HG02870 (cell line): Measurements from ENCODE around the gene C1orf159.

Source experiments
- ATAC-seq: cut with Tn5 transposase; IDR thresholded peaks from one replicate; pipeline ENCODE4 v1.9.1; 2021; ENCODE audit warnings: mild to moderate bottlenecking, moderate library complexity; ENCODE audit not compliant: unreplicated experiment

Gene C1orf159

DNA sequence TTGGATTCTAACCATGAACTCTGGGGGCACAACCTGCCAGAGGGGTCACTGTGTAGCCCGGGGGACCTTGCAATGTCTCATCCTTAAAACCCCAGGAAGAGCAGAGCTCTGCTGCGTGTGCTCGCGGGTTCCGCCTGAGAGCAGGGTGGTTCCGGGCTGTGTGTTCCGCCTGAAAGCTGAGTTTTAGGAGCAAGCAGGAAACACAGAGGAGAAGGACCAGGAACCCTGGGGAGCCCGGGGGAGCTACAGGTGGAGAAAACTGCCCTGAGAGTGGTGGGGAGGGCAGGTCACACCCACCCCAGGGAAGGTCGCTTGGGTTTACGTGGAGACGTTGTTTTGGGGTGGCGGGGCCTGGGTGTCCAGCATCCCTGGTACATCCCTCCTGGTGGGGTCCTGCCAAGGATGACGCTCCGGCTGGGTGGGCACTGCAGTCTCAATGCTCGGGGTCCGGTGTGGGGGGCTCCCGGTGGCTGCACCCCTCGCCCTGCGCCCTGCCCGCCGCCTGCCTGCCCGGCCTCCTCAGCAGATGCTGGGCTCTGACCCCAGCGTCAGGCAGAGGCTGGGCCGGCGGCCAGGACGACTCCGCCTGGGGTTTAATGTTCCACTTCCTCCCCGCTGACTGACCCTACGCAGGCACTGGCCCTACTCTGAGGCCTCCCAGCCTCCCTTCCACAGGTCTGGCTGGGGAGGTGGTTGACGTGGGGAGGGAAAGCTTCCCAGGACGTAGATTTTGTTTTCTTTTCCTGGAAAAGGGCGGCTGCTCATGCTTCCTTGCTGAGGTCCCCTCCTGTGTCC, 17.3 kb upstream of the C1orf159 start:
- no peak for ATAC-seq

DNA sequence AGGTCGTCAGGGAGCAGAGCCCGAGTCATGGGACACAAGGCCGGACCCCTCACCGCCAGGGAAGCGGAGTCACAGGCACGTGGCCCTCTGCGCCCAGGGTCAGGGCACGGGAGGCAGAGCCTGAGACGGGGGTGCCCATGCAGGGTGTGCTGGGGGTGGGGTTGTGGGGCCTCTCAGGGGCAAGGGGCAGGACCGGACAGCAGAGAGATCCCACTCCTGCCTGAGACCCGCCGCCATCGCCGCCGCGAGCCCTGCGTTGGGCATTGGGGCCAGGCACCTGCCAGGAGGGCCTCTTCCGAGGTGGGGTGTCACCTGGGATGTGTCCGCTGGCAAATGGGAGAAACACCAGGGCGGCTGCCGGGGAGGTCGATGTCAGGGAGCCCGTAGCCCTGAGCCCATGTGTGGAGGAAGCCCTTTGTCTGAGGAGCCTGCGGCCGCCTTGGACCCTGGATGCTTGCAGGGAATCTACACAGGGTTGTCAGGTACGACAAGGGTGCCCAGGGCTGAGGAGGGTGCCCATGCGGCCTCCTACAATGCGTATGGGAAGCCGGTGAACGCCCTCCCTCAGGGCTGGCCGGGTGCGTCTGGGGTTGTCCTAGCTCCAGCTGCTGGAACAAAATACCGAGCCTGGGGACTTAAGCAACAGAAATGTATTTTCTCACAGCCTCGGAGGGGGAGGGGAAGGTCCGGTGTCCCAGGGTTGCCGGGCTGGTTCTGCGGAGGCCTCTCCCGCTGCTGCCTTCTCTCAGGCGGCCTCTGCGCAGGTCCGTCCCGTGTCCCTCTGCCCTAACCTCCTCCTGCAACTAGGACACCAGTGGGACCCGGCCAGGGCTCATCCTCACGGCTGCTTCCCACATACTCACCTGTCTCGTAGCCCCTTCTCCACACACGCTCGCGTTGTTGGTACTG, 16.4 kb upstream of the C1orf159 start:
- ATAC-seq: no peak

DNA sequence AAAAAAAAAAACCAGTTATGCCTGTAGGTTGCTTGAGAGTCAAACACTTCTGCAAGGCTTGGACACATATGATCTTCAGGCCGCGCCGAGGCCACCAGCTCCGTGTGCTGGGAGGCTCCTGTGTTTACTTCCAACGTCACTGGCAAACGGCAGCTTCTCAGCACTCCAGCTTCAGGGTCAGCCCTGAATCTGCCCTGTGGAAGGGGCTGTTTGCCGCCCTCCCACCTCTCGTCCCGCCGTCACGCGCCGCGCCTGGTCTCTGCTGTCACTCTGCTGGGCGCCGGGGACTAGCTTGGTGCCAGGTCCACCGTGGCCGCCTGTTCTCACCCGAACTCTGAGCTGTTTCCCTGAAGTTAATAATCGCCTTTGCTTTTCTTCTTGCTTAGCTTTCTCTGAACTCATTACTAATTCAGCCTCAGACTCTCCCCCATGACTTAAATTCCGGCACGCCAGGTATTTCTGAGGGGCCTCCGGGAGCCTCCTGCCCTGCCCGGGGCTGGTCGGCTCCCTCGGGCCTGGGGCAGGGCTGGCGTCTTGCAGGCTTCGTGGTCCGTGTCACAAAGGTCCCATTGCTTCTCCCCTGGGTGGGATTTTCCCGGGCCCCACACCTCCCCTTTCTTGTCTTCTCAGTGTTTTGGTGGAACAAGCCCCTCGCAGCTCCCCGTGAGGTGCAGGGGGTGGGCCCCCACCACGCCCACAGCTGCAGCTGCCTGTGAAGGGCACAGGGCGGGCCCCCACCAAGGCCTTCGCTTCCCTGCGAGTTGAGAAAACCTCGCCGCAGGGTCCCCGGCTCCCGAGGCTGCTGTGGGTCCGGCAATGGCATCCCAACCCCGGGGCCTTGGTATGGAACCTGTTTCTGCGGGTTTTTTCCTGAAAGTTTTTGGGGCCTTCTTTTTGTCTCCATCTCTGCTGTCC, 14.6 kb upstream of the C1orf159 start:
- ATAC-seq: no peak

DNA sequence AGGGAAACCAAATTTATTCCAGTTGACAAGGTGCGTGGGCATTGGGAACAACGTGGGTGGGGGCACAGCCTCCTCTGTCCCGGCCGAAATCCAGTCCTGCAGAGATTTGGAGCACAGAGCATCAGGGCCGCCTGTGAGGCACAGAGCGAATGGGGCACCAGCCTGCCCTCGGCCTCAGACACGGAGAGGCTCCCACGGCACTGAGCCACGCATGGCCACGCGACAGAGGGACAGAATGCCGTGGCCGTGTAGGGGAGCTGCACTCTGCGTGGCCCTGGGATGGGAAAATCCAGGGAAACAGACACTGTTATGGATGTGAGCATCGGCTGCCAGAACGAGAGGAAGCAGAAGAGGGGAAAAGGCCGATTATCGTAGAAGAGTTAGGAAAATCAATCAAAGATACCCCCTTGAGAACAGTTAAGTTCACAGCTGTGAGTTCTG, 13.5 kb upstream of the C1orf159 start:
- no peak for ATAC-seq

DNA sequence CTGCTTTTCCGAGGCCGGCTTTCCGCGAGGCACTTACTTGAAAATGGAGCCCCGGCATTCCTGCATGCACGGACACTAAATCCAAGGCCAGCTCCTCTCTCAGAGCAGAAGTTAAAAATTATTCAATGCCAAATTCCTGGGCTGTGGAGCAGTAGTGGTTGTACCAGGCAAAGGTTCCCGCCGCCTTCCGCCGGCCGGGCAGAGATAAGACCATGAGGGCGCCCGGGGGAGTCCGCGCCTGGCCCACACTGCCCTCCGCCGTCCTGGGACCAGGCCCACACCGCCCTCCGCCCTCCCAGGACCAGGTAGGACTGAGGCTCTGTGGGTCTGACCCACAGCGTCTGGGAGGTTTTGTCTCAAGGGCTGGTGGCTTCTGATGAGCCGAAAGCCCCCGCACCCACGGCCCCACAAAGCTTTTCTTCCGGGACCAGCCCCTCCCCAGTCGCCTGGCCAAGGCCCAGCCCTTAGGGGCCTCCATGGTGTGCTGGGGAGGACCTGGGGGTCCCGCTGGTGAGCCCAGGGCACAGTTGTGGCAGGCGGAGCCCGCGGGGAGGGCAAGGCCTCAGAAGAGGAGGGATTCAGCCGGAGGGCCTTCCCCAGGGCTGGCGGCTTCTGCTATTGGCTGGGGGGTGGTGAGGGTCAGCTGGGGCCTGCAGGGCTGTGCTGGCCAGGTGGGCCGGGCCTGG, 12.7 kb upstream of the C1orf159 start:
- no peak for ATAC-seq

DNA sequence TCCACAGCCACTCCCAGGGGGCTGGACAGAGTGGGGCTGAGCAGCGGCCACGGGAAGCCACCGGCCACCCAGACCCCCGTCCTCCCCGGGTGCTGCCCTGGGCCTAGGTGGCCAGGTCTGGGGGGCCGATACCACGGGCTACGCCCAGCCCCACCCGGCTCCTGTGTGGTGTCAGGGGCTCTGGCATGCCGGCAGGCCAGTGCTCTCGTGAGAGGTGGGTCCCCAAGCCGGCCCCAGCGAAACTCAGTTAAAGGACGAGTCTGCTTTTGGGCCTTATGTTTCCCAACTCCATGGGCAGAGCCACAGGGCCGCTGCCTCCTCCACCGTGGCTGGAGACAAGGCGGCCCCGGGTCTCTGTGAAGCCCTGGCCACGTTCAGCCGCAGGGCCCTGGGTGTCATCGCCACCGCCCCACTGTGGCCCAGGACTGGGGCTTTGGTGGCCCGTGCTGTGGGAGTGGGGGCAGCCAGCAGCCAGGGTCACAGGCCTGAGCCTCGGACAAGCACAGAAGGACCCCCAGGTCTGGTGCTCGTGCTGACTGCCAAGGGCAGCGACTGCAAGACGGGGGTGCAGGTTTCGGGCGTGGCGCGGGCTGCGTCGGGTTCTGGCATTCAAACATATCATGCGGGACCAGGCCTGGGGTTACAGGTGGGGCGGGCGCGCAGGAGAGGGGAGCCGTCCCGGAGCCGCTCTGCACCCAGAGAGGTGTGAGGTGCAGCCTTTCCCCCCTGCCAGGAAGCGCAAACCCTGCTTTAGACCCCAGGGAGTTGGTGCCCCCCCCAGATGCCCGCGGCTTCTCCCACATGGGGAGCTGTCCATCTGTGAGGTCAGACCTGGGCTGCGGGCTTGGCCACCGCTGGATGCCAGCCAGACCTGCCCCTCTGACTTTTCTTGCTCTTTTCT, 11.9 kb upstream of the C1orf159 start:
- no peak for ATAC-seq

DNA sequence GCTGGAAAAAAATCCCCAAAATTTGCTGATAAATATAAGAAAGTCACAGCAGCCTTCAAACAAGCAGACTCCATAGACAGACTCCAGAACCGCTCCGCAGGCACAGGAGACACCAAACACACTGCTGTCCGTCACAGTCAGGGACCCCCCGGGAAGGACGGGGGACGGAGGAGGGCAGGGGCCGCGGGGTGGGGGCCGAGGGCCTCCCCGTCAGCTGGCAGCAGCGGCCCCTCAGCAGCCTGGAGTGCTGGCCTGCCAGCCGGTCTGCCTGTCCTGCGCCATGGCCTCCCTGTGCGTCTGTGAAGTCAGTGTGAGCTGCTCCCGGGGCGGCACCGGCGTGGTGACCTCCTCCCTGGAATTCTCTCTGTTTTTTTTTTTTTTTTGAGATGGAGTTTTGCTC, 10.1 kb upstream of the C1orf159 start:
- no peak for ATAC-seq

DNA sequence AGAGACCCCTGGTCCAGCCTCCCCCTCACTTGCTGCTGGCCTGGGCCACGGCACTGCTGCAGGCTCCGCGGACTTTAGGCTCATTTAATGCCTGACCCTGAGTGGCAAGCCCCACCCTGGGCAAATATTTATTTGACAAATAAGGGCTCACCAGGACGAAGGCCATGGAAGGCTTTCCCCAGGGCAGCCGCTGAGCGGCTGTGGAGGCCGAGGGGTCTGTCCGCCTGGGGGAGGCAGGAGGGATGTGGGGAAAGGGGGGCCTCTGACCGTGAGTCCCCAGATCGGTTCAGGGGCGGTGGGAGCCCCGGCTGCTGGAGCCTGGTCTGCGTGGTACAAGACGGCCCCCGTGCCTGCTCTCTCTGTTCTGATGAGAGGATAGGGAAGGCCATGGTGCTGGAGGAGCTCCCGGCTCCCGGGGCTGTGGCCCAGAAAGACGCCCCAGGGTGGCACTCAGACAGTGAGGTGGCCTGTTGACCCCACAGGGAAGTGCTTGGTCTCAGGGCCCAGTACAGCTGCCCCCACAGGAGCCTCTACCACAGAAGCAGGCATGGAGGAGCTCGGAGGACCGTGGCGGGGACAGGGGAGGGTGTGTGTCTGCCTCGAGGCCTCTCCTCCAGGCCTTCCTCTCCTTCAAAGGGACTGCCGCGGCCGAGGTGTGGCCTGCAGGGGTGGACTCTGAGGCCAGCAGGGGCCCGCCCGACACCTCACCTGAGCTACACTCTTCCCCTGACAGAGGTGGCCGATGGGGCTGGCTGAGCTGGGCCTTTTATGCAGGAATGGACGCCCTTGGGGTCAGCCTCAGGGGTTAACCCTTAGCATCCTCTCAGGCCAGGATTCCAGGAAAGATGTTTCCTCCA, 9.1 kb upstream of the C1orf159 start:
- no peak for ATAC-seq

DNA sequence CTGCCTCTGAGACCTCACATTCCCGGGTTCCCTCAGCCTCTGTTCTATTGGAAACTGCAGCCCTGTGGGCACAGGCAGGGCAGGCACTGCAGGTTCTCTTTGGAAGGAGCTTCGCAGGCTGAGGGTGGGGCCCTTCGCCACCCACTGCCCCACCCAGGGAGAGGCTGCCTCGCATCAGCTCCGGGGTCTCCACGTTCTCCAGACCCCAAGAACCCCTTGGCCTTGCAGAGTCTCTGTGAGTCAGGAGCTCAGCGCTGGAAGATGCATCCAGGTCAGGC, 8.6 kb upstream of the C1orf159 start:
- ATAC-seq: no peak

DNA sequence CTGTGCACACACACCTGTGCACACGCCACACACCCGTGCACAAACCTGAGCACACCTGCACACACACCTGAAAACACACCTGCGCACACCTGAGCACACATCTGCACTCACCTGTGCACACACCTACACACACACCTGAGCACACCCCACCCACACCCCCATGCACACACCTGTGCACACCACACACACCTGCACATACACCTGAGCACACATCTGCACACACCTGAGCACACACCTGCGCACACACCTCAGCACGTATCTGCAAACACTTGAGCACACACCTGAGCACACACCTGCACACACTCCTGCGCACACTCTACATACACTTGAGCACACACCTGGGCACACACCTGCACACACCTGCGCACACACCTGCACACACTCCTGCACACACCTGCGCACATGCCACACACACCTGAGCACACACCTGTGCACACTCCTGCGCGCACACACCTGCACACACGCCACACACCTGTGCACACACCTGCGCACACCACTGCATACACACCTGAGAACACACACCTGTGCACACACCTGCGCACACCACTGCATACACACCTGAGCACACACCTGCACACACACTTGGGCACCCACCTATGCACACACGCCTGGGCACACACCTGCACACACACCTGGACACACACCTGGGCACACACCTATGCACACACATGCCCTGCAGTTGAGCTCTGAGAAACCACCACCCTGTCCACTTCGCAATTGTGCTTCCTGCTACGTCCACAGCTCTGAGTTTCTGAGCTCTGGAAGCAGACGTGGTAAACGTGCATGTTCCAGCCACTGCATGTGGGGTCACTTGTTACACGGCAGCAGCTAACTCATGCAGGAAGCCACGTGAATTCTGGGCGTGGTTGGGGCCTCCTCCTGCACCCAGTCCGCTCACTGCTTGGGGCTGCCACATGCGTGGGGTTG, 8.0 kb upstream of the C1orf159 start:
- ATAC-seq: no peak

DNA sequence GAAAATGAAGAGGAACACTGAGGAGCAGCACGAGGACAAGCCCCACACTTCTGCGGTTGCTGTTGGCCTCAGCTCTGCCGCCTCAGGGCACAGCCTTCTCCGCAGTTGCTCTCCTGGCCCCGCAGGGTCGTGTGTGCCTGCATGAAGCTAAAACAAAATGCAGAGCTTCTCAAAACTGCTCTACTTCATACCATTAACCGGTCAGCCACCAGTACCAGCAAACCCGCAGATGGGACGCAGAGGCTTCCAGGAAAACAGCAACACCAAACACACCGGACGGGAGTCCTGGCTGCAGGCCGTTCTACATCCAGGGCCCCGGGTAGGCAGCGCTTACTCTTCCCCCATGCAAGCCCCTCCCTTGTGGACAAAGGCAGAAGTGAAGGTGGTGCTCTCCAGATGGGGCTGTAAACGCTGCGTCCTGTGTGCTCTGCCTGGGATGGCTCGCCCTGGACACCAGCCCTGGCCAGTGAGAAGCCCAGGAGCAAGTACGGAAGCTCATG, 7.1 kb upstream of the C1orf159 start:
- ATAC-seq: no peak

DNA sequence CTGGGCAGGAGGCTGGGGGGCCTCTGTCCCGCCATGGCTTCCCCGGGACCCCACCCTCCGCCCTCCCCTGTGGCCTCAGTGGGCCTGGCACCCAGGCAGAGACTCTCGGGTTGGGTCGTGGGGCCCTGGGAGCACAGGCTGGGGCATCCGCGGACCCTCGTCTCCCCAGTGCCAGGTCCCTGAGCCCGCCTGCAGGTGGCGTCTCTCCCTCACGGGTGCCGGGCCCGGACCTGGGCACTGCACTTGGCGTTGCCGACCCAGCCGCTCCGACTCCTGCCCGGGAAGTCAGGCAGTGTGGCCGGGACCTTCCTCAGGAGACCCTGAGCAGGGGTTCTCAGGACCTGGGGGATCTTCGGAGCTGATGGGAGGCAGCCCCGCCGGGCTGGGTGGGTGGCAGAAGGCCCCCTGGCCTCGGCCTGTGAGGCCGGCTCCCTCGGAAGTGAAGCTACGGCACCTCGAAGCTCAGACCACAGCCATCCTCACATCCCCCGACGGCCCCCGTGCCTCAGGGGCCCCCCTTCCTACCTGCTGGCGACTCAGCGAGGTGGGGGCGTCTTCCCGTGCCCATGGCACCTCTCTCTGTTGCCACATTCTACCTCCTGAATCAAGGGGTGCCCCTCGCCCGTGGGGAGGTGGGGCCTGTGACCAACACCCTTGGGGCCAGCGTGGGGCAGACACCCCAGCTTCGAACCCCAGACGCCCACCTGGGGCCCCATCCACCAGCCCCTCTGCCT, 6.4 kb upstream of the C1orf159 start:
- no peak for ATAC-seq

DNA sequence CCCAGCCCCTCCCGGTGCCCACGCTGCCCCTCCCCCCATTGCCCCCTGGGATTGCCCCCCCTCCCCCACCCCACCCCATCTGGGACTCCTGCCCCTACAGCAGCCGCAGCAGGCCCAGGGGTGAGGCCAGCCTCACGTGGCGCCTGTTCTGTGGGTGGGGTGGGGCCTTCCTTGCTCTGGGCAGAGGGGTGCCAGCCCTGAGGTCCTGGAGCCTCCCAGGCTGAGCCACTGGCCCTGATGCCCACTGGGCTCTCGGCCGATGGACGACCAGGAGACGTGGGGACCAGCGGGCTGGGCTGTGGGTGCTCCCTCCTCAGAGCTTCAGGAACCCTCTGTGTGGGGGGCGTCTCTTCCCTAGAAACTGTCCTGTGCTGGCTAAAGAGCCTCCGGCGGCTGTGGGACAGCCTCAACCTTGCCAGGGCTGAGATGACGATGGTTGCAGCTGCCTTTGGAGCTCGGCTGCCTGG, 5.8 kb upstream of the C1orf159 start:
- no peak for ATAC-seq

DNA sequence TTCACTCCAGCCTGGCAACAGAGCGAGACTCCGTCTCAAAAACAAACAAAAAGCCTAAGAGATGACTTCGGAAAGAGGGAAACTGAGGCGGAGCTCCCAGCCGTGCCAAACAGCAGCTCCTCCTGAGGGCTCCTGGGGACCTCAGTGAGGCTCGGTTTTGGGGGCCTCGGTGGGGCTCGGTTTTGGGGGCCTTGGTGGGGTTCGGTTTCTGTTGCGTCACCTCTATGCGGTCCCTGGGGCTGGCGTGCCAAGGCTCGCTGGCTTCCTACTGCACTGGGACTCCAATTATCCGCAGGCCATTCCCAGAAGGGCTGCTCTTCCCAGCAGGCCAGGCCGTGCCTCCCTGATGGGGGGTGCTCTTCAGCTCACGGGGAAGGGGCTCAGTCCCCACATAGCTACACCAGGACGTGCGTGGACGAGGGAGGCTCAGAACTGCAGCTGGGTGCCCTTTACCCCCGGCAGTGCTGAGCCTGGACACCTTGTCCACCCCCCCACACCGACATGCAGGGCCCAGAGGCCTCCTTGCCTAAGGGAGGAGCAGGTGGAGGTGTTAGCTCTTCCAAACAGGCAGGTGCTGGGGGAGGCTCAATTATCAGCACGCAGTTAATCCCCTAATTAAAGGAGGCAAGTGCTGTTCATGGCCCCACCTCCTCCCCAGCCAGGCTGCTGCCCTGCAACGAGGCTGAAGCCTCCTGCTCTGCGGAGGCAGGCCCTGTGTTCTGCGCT, 5.1 kb upstream of the C1orf159 start:
- ATAC-seq: no peak

DNA sequence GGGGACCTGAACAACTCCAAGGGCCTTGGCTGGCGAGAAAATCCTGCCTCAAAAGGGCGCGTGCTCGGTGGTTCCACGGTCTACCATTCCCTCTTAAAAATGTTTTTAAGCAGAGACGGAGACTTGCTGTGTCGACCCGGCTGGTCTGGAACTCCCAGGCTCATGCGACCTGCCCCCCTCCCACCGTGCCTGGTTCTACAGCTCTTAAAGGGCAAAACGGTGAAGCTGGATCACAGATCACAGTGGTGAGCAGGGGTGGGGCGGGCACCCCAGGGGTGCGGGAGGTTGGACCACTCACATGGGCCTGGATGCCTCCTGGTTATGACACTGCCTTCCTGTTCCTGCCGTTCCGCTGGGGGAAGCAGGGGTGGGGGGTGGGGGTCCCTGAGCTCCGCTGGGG, 4.2 kb upstream of the C1orf159 start:
- ATAC-seq: no peak

DNA sequence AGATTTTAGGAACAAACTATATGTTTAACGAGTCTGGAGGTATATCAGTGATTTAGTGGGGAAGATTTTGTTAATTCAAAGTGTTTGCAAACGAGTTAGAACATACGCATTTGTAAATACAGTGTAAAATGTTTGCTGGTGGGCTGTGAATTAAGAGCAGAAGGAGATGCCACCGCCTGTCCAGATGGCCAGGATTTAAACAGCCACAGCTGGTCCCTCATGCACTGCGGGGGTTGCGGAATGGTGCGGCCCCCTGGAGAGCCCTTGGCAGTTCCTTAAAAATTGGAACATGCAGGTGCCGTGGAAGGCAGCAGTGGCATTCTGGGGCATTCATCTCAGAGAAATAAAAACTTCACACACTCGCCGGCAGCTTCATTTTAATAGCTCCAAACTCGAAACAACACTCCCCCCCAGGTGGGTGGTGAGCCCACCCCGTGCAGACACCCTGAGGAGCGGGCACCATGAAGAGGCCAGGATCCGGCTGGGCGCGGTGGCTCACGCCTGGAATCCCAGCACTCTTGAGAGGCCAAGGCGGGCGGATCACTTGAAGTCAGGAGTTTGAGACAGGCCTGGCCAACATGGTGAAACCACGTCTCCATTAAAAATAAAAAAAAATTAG, 3.5 kb upstream of the C1orf159 start:
- no peak for ATAC-seq
